GM19238 (cell line): ENCODE data around the gene AKAP13.

ENCODE experiments used
- DNase-seq: peaks from one replicate; pipeline ENCODE4 v3.0.0; 2011; ENCODE audit warnings: low spot score; ENCODE audit not compliant: insufficient read length

AKAP13 gene

GRCh38 chr15:85496551-85497171 is 116.3 kb downstream of the AKAP13 start:
- no peak for DNase-seq

DNA sequence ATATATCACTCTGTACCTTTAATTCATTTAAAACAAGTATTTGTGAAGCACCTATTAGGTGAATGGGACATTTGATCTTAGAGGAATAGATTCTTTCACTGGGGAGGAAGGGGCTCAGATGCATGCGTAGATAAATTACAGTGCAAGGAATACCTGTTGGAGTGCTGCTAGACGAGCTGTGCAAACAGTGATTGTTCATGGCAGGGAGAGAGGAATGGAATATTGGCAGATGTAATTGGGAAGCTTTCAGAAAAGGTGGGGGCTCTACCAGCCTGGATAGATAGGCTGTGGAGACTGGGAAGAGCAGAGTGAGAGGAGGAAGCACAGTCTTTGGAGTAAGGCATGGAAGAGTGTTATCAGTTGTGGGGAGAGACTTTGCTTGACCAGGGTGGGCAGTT is 116.8 kb downstream of the AKAP13 start:
- DNase-seq: no peak

GRCh38 chr15:85498471-85498870 is 118.1 kb downstream of the AKAP13 start:
- no peak for DNase-seq

- no peak for DNase-seq
These were observed 119.0 kb downstream of the AKAP13 start for GRCh38 chr15:85499371-85499887.

GRCh38 chr15:85500060-85500708 is 119.8 kb downstream of the AKAP13 start:
- DNase-seq: no peak

DNA sequence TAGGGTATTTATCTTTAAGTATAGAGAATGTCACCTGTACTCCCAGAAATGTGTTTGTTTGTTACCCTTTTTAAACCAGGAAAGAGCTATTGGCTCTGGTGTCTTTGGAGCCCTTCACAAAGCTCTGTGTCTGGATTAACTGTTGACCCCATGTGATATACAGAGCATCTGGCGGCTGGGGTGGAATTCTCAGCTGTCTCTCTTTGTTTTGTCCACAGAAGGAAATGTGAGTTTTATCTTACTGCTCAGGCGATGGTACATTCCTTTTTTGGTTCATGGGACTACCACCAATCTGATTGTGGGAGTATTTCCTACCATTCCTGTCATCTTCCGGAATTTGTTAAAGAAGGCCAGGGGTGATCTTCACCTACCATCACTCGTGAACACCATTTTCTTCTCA is 120.3 kb downstream of the AKAP13 start:
- DNase-seq: no peak

DNA sequence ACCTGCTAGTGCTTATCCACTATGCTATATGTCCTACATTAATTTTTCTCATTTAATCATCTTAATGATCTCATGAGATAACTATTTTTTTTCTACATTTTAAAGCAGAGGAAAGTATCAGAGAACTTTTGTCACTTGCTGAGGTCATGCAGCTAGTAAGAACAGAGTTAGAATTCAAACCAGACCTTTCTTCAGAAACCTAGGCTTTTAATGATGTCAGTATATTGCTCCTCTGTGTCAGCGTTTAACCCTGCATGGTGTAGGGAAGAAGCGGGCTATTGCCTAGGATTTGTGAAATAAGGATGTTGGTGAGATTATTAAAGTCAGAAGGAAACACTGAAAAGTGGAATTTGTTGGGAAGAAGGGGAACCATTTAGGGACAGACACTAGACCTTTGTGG is 121.2 kb downstream of the AKAP13 start:
- DNase-seq: no peak

DNA sequence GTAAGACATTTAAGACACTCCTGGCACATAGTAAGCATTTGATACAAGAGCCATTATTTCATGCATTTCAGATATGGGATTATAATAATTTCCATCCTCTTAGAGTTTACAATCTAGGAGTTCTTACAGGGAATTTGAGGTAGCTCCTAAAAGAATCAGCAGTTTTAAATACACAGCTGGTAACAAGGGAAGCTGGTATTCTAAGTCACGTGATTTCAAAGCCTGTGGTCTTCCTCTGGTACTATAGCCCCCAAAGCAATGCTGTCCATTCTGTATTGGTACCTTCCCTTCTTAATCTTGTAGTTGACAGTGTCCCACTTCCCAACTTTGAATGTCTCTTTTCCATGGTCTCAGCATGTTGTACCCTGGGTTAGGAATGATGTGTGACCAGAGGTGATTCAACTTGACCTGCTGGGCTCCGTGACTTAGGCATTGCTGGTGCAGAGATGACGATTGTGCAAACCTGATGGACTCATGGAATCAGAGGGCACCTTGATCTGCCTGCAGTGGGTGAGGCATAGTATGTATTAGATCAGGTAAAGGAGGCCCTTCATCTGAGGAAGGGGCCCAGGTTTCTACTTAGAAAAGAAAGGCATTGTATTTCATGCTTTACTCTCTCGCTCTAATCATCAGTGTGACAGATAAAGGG is 122.9 kb downstream of the AKAP13 start:
- DNase-seq: no peak

DNA sequence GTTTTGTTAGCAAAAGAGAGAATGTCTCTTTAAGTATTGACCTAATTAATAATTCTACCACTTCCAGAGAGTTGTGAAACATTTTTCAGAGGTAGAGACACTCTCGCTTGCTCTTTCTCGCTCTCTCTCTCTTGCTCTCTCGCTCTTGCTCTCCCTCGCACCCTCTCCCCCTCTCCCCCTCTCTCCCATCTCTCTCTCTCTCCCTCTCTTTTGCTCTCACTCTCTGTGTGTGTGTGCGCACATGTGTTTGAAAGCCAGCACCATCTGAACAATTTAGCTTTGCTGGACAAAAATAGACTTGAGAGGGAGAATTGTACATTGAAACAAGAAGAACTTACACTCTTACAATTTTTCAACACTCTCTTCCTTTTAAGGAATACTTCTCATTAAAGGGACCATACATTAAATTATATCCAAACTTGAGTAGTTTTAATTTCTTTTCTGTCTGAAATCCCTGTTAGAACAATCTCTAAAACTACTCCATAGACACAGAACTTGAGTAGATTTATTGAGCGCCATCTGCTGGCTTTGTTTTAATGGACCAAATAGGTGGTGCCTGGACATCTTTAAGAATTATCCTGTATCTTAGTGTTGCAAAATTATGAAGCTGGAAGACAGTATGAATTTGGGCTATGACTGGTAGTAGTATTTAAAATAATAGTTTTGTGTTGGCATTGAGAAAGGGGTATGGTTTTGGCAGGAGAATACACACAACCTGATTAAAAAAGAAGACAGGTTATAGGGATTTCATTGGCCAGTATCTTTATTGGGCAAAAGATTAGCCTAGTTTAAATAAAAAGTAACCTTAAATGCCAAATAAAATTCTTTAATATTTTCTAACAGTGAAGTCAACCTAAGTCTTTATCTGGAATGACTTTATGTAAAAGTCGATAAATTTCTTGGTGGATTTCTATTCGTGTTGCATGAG is 124.6 kb downstream of the AKAP13 start:
- DNase-seq: no peak

GRCh38 chr15:85507114-85507513 is 126.7 kb downstream of the AKAP13 start:
- no peak for DNase-seq

DNA sequence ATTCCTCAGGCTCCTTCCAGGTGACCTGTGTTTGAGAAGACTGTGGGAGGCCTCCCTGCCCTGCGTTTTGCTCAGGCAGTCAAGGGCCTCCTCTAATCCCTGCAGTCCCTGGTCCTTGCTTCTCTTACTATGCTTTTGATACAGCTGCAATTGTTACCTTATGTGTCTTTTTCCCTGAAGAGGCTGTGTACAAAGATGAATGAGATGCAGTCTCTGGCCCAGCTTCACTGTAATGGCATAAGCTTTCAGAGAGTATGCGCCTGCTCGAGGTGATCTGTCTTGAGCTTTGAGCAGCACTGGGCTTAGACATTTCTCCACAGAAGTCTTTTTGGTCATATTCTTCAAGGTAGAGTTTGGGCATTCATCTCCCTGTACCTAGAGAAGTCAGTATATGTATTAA is 129.6 kb downstream of the AKAP13 start:
- DNase-seq: no peak

GRCh38 chr15:85514413-85514812 is 134.0 kb downstream of the AKAP13 start:
- no peak for DNase-seq

GRCh38 chr15:85515212-85515611 is 134.8 kb downstream of the AKAP13 start:
- DNase-seq: no peak

DNA sequence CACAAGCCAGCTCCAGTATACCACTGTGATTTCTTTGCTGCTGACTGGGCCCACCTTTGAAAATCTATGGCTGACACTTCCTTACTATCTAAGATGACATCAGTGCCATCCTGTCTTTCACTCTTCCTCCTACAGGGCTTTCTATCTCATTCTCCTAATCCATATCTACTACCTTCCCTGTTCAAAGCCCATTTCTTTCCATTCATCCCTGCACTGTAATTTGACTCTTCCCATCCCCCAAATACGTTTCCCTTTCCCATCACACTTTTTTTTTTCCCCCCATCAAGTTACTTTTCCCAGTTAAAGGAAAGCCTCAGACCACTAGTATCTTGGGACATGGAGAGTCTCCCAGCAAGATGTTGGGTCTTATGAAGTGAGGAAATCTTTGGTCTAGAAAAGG is 136.7 kb downstream of the AKAP13 start:
- no peak for DNase-seq

DNA sequence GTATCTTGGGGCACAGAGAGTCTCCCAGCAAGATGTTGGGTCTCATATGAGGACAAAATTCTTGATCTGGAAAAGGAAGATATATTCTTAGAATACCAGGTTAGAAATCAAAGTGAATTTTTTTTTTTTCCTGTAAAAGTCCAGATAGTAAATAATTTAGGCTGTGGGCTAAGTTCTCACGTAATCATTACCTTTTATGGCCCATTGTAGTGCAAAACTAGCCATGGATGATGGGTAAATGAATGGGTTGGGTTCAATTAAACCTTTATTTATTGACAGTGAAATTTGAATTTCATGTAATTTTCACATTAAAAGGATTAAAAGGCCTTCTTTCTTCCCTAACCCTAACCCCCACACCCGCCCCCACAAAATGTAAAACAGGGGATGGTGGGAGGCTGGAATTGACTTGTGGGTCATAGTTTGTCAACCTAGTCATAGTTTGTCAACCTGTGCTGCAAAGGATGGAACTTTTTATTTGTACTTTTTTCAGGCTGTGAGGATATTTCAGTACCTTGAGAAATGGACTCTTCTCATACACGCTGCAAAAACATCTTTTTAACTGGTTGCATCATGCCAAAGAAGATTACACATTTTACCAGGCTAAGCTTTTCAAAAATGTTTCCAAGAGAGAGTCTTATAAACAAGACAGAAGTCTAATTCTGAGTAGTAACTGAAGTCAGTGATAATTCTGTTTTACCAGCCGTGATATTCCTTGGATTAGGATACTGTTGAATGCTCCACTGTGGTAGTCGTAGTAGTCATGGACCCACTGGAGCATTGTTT is 138.8 kb downstream of the AKAP13 start:
- DNase-seq: no peak

DNA sequence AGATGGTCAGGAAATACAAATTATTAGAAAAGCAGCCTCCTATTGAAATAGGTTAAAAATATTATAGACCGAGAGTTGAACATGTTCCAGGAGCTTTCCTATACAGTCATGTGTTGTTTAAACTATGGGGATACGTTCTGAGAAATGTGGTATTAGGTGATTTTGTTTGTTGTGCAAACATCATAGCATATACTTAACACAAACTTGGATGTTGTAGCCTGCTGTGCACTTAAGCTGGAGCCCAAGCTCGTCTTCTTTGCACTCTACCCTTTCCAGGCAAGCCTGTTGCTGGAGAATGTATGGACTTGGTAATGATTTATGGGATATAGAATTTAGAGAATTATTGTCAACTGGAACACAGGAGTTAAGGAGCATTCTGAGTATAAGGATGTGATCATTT is 140.2 kb downstream of the AKAP13 start:
- no peak for DNase-seq

GRCh38 chr15:85523530-85523929 is 143.1 kb downstream of the AKAP13 start:
- DNase-seq: no peak

DNA sequence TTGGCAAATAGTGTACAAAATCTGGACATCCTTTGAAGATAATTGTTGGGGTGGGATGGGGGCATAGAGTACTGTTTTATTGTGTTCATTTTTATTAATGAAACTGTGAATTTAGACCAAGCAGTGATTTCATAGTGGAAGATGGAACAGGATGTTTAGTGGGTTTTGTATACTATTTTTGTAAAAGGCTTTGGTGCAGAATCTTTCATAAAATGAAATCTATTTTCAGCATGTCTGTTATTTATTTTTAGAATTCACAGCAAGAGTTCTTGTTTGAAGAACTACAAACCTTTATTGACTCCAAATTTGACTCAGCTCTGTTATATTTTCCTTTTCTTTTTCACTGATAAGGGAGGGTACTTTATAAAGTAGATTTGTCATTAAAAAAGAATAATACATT is 145.4 kb downstream of the AKAP13 start:
- no peak for DNase-seq

GRCh38 chr15:85527895-85528294 is 147.5 kb downstream of the AKAP13 start:
- no peak for DNase-seq

DNA sequence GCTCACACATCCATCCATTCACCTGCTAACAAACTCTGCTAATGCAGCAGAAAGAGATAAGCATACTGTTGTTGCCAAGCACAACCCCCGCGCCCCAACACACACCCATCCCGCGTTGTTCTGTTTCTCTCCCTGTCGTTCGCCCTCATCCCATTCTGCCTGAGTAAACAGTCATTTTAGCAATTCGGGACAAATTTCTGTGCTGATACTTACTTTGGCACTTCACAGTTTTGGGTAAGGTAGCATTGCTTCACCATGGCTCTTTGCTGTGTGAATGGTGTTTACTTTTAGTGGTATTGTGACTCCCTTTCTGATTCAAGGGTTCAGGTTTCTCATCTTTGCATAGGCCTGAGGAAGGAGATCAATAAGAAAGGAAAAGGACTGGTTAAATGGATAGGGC is 149.7 kb downstream of the AKAP13 start:
- DNase-seq: no peak

- no peak for DNase-seq
These were observed 150.7 kb downstream of the AKAP13 start for GRCh38 chr15:85531083-85531482.
